ENCODE data around the gene DNMT3B.

Gene DNMT3B

GRCh38 chr20:32804817-32805216 is 42.6 kb downstream of the DNMT3B start:
- no peaks in the 10 kb centered on the region for H3K9me3 ChIP-seq (ENCODE audit: control insufficient read depth, insufficient read depth, low read length)
- no peak overlapping the region for H3K4me3 ChIP-seq (ENCODE audit: low read length)
- H3K79me2 ChIP-seq (ENCODE audit: control insufficient read depth, low read length), result no peaks in the 10 kb centered on the region
- no peaks in the 10 kb centered on the region for H4K20me1 ChIP-seq (ENCODE audit: control insufficient read depth, insufficient read depth, low read depth, low read length)
- H3K36me3 ChIP-seq (ENCODE audit: control insufficient read depth, low read length), result no peaks in the 10 kb centered on the region
- H3F3A ChIP-seq (ENCODE audit: control insufficient read depth, insufficient read depth), result no peaks in the 10 kb centered on the region
- TF ChIP-seq EZH2phosphoT487 (IDR thresholded peaks at IDR 0.05; ENCODE audit: borderline replicate concordance, low read length), result no peak
- no peak for TF ChIP-seq CTCF (IDR thresholded peaks at IDR 0.05; ENCODE audit: low read depth, low read length, poor library complexity, severe bottlenecking)
- H3K4me2 ChIP-seq (ENCODE audit: low read length), result no peak overlapping the region
- no peaks in the 10 kb centered on the region for H3K9me2 ChIP-seq (replicated peaks; ENCODE audit: control insufficient read depth, low read length)
- no peak overlapping the region for H3K27ac ChIP-seq (ENCODE audit: low read depth, low read length)
- no peaks in the 10 kb centered on the region for H3K27me3 ChIP-seq (ENCODE audit: control insufficient read depth, low read length)
- H3K4me1 ChIP-seq (ENCODE audit: control insufficient read depth, low read length), result no peaks in the 10 kb centered on the region

GRCh38 chr20:32805721-32806120 is 43.5 kb downstream of the DNMT3B start:
- H3K36me3 ChIP-seq (ENCODE audit: control insufficient read depth, low read length), result no peaks in the 10 kb centered on the region

GRCh38 chr20:32806356-32806755 is 44.2 kb downstream of the DNMT3B start:
- H3K4me2 ChIP-seq (ENCODE audit: low read length), result no peak overlapping the region
- no peaks in the 10 kb centered on the region for H4K20me1 ChIP-seq (ENCODE audit: control insufficient read depth, insufficient read depth, low read depth, low read length)
- no peaks in the 10 kb centered on the region for H3K27me3 ChIP-seq (ENCODE audit: control insufficient read depth, low read length)
- H3K9me2 ChIP-seq (replicated peaks; ENCODE audit: control insufficient read depth, low read length), result no peaks in the 10 kb centered on the region
- H3K4me3 ChIP-seq (ENCODE audit: low read length), result no peak overlapping the region
- H3K9me3 ChIP-seq (ENCODE audit: control insufficient read depth, insufficient read depth, low read length), result no peaks in the 10 kb centered on the region
- no peak overlapping the region for H3K27ac ChIP-seq (ENCODE audit: low read depth, low read length)
- no peaks in the 10 kb centered on the region for H3K36me3 ChIP-seq (ENCODE audit: control insufficient read depth, low read length)
- no peaks in the 10 kb centered on the region for H3F3A ChIP-seq (ENCODE audit: control insufficient read depth, insufficient read depth)
- no peak for TF ChIP-seq CTCF (IDR thresholded peaks at IDR 0.05; ENCODE audit: low read depth, low read length, poor library complexity, severe bottlenecking)
- TF ChIP-seq EZH2phosphoT487 (IDR thresholded peaks at IDR 0.05; ENCODE audit: borderline replicate concordance, low read length), result no peak
- H3K79me2 ChIP-seq (ENCODE audit: control insufficient read depth, low read length), result no peaks in the 10 kb centered on the region
- H3K4me1 ChIP-seq (ENCODE audit: control insufficient read depth, low read length), result no peaks in the 10 kb centered on the region

More at GRCh38 chr20:32805721-32806120, 43.5 kb downstream of the DNMT3B start:
- Histone ChIP-seq H4K20me1 (ENCODE audit: control insufficient read depth, insufficient read depth, low read depth, low read length) (no peaks in the 10 kb centered on the region), H3K79me2 (ENCODE audit: control insufficient read depth, low read length) (no peaks in the 10 kb centered on the region), H3F3A (ENCODE audit: control insufficient read depth, insufficient read depth) (no peaks in the 10 kb centered on the region), H3K27me3 (ENCODE audit: control insufficient read depth, low read length) (no peaks in the 10 kb centered on the region), H3K4me1 (ENCODE audit: control insufficient read depth, low read length) (no peaks in the 10 kb centered on the region), H3K4me2 (ENCODE audit: low read length) (no peak overlapping the region), H3K9me2 (replicated peaks; ENCODE audit: control insufficient read depth, low read length) (no peaks in the 10 kb centered on the region), H3K4me3 (ENCODE audit: low read length) (no peak overlapping the region), H3K9me3 (ENCODE audit: control insufficient read depth, insufficient read depth, low read length) (no peaks in the 10 kb centered on the region), H3K27ac (ENCODE audit: low read depth, low read length) (no peak overlapping the region)
- no peak for TF ChIP-seq CTCF (IDR thresholded peaks at IDR 0.05; ENCODE audit: low read depth, low read length, poor library complexity, severe bottlenecking)
- no peak for TF ChIP-seq EZH2phosphoT487 (IDR thresholded peaks at IDR 0.05; ENCODE audit: borderline replicate concordance, low read length)

- H3K79me2 ChIP-seq (ENCODE audit: control insufficient read depth, low read length), result no peaks in the 10 kb centered on the region
- TF ChIP-seq EZH2phosphoT487 (IDR thresholded peaks at IDR 0.05; ENCODE audit: borderline replicate concordance, low read length) (no peak), CTCF (IDR thresholded peaks at IDR 0.05; ENCODE audit: low read depth, low read length, poor library complexity, severe bottlenecking) (no peak)
- H3K9me2 ChIP-seq (replicated peaks; ENCODE audit: control insufficient read depth, low read length), result no peaks in the 10 kb centered on the region
- H3K9me3 ChIP-seq (ENCODE audit: control insufficient read depth, insufficient read depth, low read length), result no peaks in the 10 kb centered on the region
- H3K27ac ChIP-seq (ENCODE audit: low read depth, low read length), result no peak overlapping the region
- no peaks in the 10 kb centered on the region for H3K36me3 ChIP-seq (ENCODE audit: control insufficient read depth, low read length)
- H3F3A ChIP-seq (ENCODE audit: control insufficient read depth, insufficient read depth), result no peaks in the 10 kb centered on the region
- no peak overlapping the region for H3K4me3 ChIP-seq (ENCODE audit: low read length)
- no peaks in the 10 kb centered on the region for H3K4me1 ChIP-seq (ENCODE audit: control insufficient read depth, low read length)
- no peak overlapping the region for H3K4me2 ChIP-seq (ENCODE audit: low read length)
- H4K20me1 ChIP-seq (ENCODE audit: control insufficient read depth, insufficient read depth, low read depth, low read length), result no peaks in the 10 kb centered on the region
- no peaks in the 10 kb centered on the region for H3K27me3 ChIP-seq (ENCODE audit: control insufficient read depth, low read length)
These were observed 45.5 kb downstream of the DNMT3B start for GRCh38 chr20:32807706-32808105.
